Measurements from ENCODE around the gene FLT1. TPM values are rescaled to one million over a fixed set of nuclear protein-coding genes. Genes with fewer than 3 reads are reported as not detected.

The FLT1 gene
- polyA plus RNA-seq, 1 donor (not counting 4 experiments of a cell fraction or from before 2014, with no cell fraction given) = 0.01 TPM

GRCh38 chr13:28489524-28489931 lies 5.4 kb downstream of the FLT1 start:
- Histone ChIP-seq H3K4me1 (ENCODE audit: control insufficient read depth, extremely low read depth, insufficient read depth, low read length) (peaks cover 3% of the 10 kb centered on the region), H3K4me2 (ENCODE audit: control insufficient read depth, extremely low read depth, insufficient read depth, low read depth, low read length) (no peak overlapping the region), H3K79me2 (ENCODE audit: control insufficient read depth, insufficient read depth, low read length) (no peaks in the 10 kb centered on the region), H3K9ac (ENCODE audit: control insufficient read depth, extremely low read depth, insufficient read depth, low read length) (no peak overlapping the region), H2AFZ (ENCODE audit: control insufficient read depth, low read length) (no peak overlapping the region), H3K4me3 (ENCODE audit: control insufficient read depth in 2 of 3, extremely low read depth in 1 of 3, insufficient read depth in 2 of 3, low read depth in 1 of 3, low read length in 3 of 3) (no peak overlapping the region), H4K20me1 (ENCODE audit: control insufficient read depth, extremely low read depth, insufficient read depth, low read length) (no peaks in the 10 kb centered on the region), H3K27me3 (ENCODE audit: control insufficient read depth, extremely low read depth, insufficient read depth, low read length) (peaks cover 39% of the 10 kb centered on the region), H3K9me3 (ENCODE audit: control insufficient read depth, low read depth, low read length) (no peaks in the 10 kb centered on the region), H3K36me3 (ENCODE audit: control insufficient read depth in 2 of 2, extremely low read depth in 1 of 2, insufficient read depth in 2 of 2, low read length in 2 of 2) (no peaks in the 10 kb centered on the region), H3K9me1 (ENCODE audit: control insufficient read depth, extremely low read depth, insufficient read depth, low read length) (no peaks in the 10 kb centered on the region), H3K27ac (ENCODE audit: control insufficient read depth, insufficient read depth, low read length) (no peak overlapping the region)
- dilution Hi-C loops (cut with MboI; ENCODE audit: extremely low pct_ligation_motif_present, low sequenced_read_pairs) = no loop called here
- FAIRE-seq = no peak
- TF ChIP-seq EZH2 (IDR thresholded peaks at IDR 0.05; ENCODE audit: low read length) = no peak
- TF ChIP-seq CTCF (optimal IDR thresholded peaks at IDR 0.05 in 1 of 3, IDR thresholded peaks at IDR 0.05 in 1 of 3, conservative IDR thresholded peaks at IDR 0.05 in 1 of 3; ENCODE audit: extremely low read depth in 1 of 3, insufficient read depth in 2 of 3, low read length in 3 of 3) = no peak
- DNase-seq (ENCODE audit: low read depth, low spot score) = no peak

GRCh38 chr13:28488376-28489005 lies 6.4 kb downstream of the FLT1 start:
- DNase-seq (ENCODE audit: low read depth, low spot score) (no peak), FAIRE-seq (no peak)
- H3K27ac ChIP-seq (ENCODE audit: control insufficient read depth, insufficient read depth, low read length) = no peak overlapping the region
- H3K9me1 ChIP-seq (ENCODE audit: control insufficient read depth, extremely low read depth, insufficient read depth, low read length) = no peaks in the 10 kb centered on the region
- H3K36me3 ChIP-seq (ENCODE audit: control insufficient read depth in 2 of 2, extremely low read depth in 1 of 2, insufficient read depth in 2 of 2, low read length in 2 of 2) = no peaks in the 10 kb centered on the region
- no peak overlapping the region for H2AFZ ChIP-seq (ENCODE audit: control insufficient read depth, low read length)
- dilution Hi-C loops (cut with MboI; ENCODE audit: extremely low pct_ligation_motif_present, low sequenced_read_pairs) = no loop called here
- no peak overlapping the region for H3K4me3 ChIP-seq (ENCODE audit: control insufficient read depth in 2 of 3, extremely low read depth in 1 of 3, insufficient read depth in 2 of 3, low read depth in 1 of 3, low read length in 3 of 3)
- H3K9me3 ChIP-seq (ENCODE audit: control insufficient read depth, low read depth, low read length) = no peaks in the 10 kb centered on the region
- no peak overlapping the region for H3K4me2 ChIP-seq (ENCODE audit: control insufficient read depth, extremely low read depth, insufficient read depth, low read depth, low read length)
- H4K20me1 ChIP-seq (ENCODE audit: control insufficient read depth, extremely low read depth, insufficient read depth, low read length) = no peaks in the 10 kb centered on the region
- no peak for TF ChIP-seq CTCF (optimal IDR thresholded peaks at IDR 0.05 in 1 of 3, IDR thresholded peaks at IDR 0.05 in 1 of 3, conservative IDR thresholded peaks at IDR 0.05 in 1 of 3; ENCODE audit: extremely low read depth in 1 of 3, insufficient read depth in 2 of 3, low read length in 3 of 3)
- no peaks in the 10 kb centered on the region for H3K4me1 ChIP-seq (ENCODE audit: control insufficient read depth, extremely low read depth, insufficient read depth, low read length)
- no peaks in the 10 kb centered on the region for H3K79me2 ChIP-seq (ENCODE audit: control insufficient read depth, insufficient read depth, low read length)
- H3K9ac ChIP-seq (ENCODE audit: control insufficient read depth, extremely low read depth, insufficient read depth, low read length) = no peak overlapping the region
- H3K27me3 ChIP-seq (ENCODE audit: control insufficient read depth, extremely low read depth, insufficient read depth, low read length) = peaks cover 29% of the 10 kb centered on the region
